Testis (tissue), 2 donors: ENCODE results near the gene ATP6V1E1.

Experiments
- POLR2A ChIP-seq: fragments of 450-650 bp; IDR thresholded peaks from one replicate; pipeline ENCODE4 v1.6.1; 2017; ENCODE audit warnings: antibody characterized with exemption, mild to moderate bottlenecking, moderate library complexity
- TF ChIP-seq, protein P1 (sequence below), 3 experiments: fragments of 450-650 bp in 2 of 3; fragments of 200-600 bp in 1 of 3; sonication (generic) in 1 of 3; IDR thresholded peaks; one replicate each; pipeline ENCODE4 v1.5.1; 2016 to 2019; ENCODE audit warnings: antibody characterized with exemption in 3 of 3, mild to moderate bottlenecking in 2 of 3, moderate library complexity in 1 of 3

DNA sequence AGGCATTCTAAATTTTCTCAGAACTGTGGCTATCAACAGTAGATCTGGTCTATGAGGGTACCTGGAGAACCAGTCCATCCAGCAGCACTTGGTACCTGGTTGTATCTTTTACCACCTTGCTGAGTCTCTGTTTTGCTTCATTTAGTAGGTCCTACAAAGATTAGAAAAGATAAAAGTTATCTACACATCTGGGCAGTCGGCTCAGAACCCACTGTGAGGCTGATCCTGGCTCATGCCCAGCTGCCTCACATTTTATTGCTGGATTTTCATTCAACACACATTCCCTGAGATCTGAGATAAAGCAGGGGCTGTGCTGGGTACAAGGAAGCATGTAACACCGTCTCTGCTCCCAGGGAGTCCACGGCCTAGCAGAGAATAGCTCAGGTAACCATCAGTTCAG lies 27.5 kb downstream of the ATP6V1E1 start:
- TF ChIP-seq, protein P1, sequence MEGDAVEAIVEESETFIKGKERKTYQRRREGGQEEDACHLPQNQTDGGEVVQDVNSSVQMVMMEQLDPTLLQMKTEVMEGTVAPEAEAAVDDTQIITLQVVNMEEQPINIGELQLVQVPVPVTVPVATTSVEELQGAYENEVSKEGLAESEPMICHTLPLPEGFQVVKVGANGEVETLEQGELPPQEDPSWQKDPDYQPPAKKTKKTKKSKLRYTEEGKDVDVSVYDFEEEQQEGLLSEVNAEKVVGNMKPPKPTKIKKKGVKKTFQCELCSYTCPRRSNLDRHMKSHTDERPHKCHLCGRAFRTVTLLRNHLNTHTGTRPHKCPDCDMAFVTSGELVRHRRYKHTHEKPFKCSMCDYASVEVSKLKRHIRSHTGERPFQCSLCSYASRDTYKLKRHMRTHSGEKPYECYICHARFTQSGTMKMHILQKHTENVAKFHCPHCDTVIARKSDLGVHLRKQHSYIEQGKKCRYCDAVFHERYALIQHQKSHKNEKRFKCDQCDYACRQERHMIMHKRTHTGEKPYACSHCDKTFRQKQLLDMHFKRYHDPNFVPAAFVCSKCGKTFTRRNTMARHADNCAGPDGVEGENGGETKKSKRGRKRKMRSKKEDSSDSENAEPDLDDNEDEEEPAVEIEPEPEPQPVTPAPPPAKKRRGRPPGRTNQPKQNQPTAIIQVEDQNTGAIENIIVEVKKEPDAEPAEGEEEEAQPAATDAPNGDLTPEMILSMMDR (IDR thresholded peaks at IDR 0.05) = no peak
- no peak for TF ChIP-seq POLR2A
